IPS-18a (cell line): Measurements from ENCODE around the gene AATF.

Source experiments
- H3K27ac ChIP-seq: one replicate; pipeline ENCODE4 v1.5.1; 2013; ENCODE audit warnings: low read length
- H3K27me3 ChIP-seq: one replicate; pipeline ENCODE4 v1.6.1; 2013; ENCODE audit warnings: mild to moderate bottlenecking, low read length; ENCODE audit not compliant: control insufficient read depth, insufficient read depth
- H3K36me3 ChIP-seq: one replicate; pipeline ENCODE4 v1.6.1; 2013; ENCODE audit warnings: low read depth, low read length; ENCODE audit not compliant: control insufficient read depth
- H3K4me1 ChIP-seq: one replicate; pipeline ENCODE4 v1.6.1; 2013; ENCODE audit warnings: low read depth, low read length; ENCODE audit not compliant: control insufficient read depth
- H3K4me3 ChIP-seq: one replicate; pipeline ENCODE4 v1.5.1; 2013; ENCODE audit warnings: low read length
- H3K9ac ChIP-seq: one replicate; pipeline ENCODE4 v1.6.1; 2013; ENCODE audit warnings: mild to moderate bottlenecking, low read length, moderate library complexity
- H3K9me3 ChIP-seq: one replicate; pipeline ENCODE4 v1.6.1; 2013; ENCODE audit warnings: low read depth, low read length; ENCODE audit not compliant: control insufficient read depth

Gene AATF

GRCh38 chr17:37017404-37017803 is 68.7 kb downstream of the AATF start:
- no peak overlapping the region for H3K9ac ChIP-seq
- H3K4me1 ChIP-seq, result peaks cover 25% of the 10 kb centered on the region
- H3K9me3 ChIP-seq, result no peaks in the 10 kb centered on the region
- H3K27me3 ChIP-seq, result no peaks in the 10 kb centered on the region
- H3K4me3 ChIP-seq, result no peak overlapping the region
- H3K36me3 ChIP-seq, result peaks cover 3% of the 10 kb centered on the region
- H3K27ac ChIP-seq, result no peak overlapping the region

- Histone ChIP-seq H3K27ac (no peak overlapping the region), H3K4me3 (no peak overlapping the region), H3K9ac (no peak overlapping the region), H3K27me3 (no peaks in the 10 kb centered on the region), H3K9me3 (no peaks in the 10 kb centered on the region), H3K4me1 (peaks cover 25% of the 10 kb centered on the region), H3K36me3 (peaks cover 6% of the 10 kb centered on the region)
These were observed 70.5 kb downstream of the AATF start for GRCh38 chr17:37019117-37019740.

GRCh38 chr17:37019741-37020129 is 71.0 kb downstream of the AATF start:
- Histone ChIP-seq H3K9me3 (no peaks in the 10 kb centered on the region), H3K27ac (no peak overlapping the region), H3K36me3 (peaks cover 6% of the 10 kb centered on the region), H3K9ac (no peak overlapping the region), H3K4me3 (no peak overlapping the region), H3K4me1 (peaks cover 25% of the 10 kb centered on the region), H3K27me3 (no peaks in the 10 kb centered on the region)

GRCh38 chr17:37024181-37024637 is 75.5 kb downstream of the AATF start:
- H3K9ac ChIP-seq, result no peak overlapping the region
- no peaks in the 10 kb centered on the region for H3K9me3 ChIP-seq
- peaks cover 9% of the 10 kb centered on the region for H3K4me1 ChIP-seq
- peaks cover 6% of the 10 kb centered on the region for H3K36me3 ChIP-seq
- no peak overlapping the region for H3K4me3 ChIP-seq
- no peaks in the 10 kb centered on the region for H3K27me3 ChIP-seq
- H3K27ac ChIP-seq, result no peak overlapping the region

- Histone ChIP-seq H3K27me3 (no peaks in the 10 kb centered on the region), H3K4me1 (peaks cover 5% of the 10 kb centered on the region), H3K36me3 (peaks cover 6% of the 10 kb centered on the region), H3K9ac (no peak overlapping the region), H3K9me3 (no peaks in the 10 kb centered on the region), H3K27ac (no peak overlapping the region), H3K4me3 (no peak overlapping the region)
These were observed 76.5 kb downstream of the AATF start for GRCh38 chr17:37025238-37025637.

GRCh38 chr17:37025847-37026530 is 77.2 kb downstream of the AATF start:
- Histone ChIP-seq H3K4me3 (no peak overlapping the region), H3K36me3 (peaks cover 6% of the 10 kb centered on the region), H3K27ac (no peak overlapping the region), H3K9me3 (no peaks in the 10 kb centered on the region), H3K27me3 (no peaks in the 10 kb centered on the region), H3K4me1 (no peaks in the 10 kb centered on the region), H3K9ac (no peak overlapping the region)

- peaks cover 6% of the 10 kb centered on the region for H3K36me3 ChIP-seq
- no peaks in the 10 kb centered on the region for H3K4me1 ChIP-seq
- no peak overlapping the region for H3K27ac ChIP-seq
- H3K9ac ChIP-seq, result no peak overlapping the region
- H3K27me3 ChIP-seq, result no peaks in the 10 kb centered on the region
- H3K9me3 ChIP-seq, result no peaks in the 10 kb centered on the region
- H3K4me3 ChIP-seq, result no peak overlapping the region
These were observed 77.7 kb downstream of the AATF start for GRCh38 chr17:37026531-37026869.

GRCh38 chr17:37028040-37028439 is 79.3 kb downstream of the AATF start:
- Histone ChIP-seq H3K36me3 (peaks cover 3% of the 10 kb centered on the region), H3K4me1 (no peaks in the 10 kb centered on the region), H3K4me3 (no peak overlapping the region)

GRCh38 chr17:37031493-37032083 is 82.8 kb downstream of the AATF start:
- Histone ChIP-seq H3K4me1 (no peaks in the 10 kb centered on the region), H3K36me3 (peaks cover 8% of the 10 kb centered on the region), H3K9ac (no peak overlapping the region), H3K27ac (no peak overlapping the region), H3K9me3 (no peaks in the 10 kb centered on the region), H3K4me3 (no peak overlapping the region), H3K27me3 (no peaks in the 10 kb centered on the region)

More at GRCh38 chr17:37028040-37028439, 79.3 kb downstream of the AATF start:
- H3K27me3 ChIP-seq, result no peaks in the 10 kb centered on the region
- H3K27ac ChIP-seq, result no peak overlapping the region
- no peak overlapping the region for H3K9ac ChIP-seq
- H3K9me3 ChIP-seq, result no peaks in the 10 kb centered on the region

GRCh38 chr17:37037590-37038155 is 88.9 kb downstream of the AATF start:
- no peak overlapping the region for H3K4me3 ChIP-seq
- peaks cover 8% of the 10 kb centered on the region for H3K36me3 ChIP-seq
- H3K9me3 ChIP-seq, result no peaks in the 10 kb centered on the region
- H3K4me1 ChIP-seq, result no peaks in the 10 kb centered on the region
- no peaks in the 10 kb centered on the region for H3K27me3 ChIP-seq
- H3K9ac ChIP-seq, result no peak overlapping the region
- no peak overlapping the region for H3K27ac ChIP-seq

- H3K9me3 ChIP-seq, result no peaks in the 10 kb centered on the region
- no peak overlapping the region for H3K4me3 ChIP-seq
- H3K4me1 ChIP-seq, result peaks cover 5% of the 10 kb centered on the region
- no peaks in the 10 kb centered on the region for H3K27me3 ChIP-seq
- no peak overlapping the region for H3K9ac ChIP-seq
- H3K27ac ChIP-seq, result no peak overlapping the region
- H3K36me3 ChIP-seq, result no peaks in the 10 kb centered on the region
These were observed 90.5 kb downstream of the AATF start for GRCh38 chr17:37039269-37039668.
